MM.1S (cell line): ENCODE data around the gene STYK1.

Experiments
- EZH2phosphoT487 ChIP-seq: fragments of 300-600 bp; sonication (generic); IDR thresholded peaks from 2 replicates; pipeline ENCODE4 v1.6.1; 2018; ENCODE audit warnings: antibody characterized with exemption, low read length
- TF ChIP-seq, protein P1 (sequence below): fragments of 300-600 bp; sonication (generic); IDR thresholded peaks from 2 replicates; pipeline ENCODE4 v1.5.1; 2016; ENCODE audit warnings: antibody characterized with exemption, low read length, mixed read lengths

DNA sequence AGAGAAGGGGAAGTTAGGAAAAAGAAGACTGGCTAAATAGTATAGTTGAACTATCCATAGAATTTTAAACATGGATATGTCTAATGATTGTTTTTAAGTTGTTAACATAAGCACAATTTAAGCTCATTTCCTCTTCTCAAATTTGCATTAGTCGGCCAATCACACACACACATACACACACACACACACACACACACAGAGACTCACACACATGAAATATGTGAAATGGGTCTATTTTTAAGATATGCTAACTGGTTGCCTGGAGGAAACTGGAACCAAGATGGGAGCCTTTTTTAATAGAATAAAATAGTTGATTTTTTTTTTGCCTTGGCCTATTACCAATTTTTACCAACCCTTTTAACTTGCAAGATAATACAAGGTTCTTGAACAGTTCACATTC, 24.0 kb upstream of the STYK1 start:
- TF ChIP-seq EZH2phosphoT487: no peak
- TF ChIP-seq, protein P1, sequence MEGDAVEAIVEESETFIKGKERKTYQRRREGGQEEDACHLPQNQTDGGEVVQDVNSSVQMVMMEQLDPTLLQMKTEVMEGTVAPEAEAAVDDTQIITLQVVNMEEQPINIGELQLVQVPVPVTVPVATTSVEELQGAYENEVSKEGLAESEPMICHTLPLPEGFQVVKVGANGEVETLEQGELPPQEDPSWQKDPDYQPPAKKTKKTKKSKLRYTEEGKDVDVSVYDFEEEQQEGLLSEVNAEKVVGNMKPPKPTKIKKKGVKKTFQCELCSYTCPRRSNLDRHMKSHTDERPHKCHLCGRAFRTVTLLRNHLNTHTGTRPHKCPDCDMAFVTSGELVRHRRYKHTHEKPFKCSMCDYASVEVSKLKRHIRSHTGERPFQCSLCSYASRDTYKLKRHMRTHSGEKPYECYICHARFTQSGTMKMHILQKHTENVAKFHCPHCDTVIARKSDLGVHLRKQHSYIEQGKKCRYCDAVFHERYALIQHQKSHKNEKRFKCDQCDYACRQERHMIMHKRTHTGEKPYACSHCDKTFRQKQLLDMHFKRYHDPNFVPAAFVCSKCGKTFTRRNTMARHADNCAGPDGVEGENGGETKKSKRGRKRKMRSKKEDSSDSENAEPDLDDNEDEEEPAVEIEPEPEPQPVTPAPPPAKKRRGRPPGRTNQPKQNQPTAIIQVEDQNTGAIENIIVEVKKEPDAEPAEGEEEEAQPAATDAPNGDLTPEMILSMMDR: no peak
